B cell (primary cell): ENCODE data around the gene PMIS2. TPM values are rescaled to one million over a fixed set of nuclear protein-coding genes. Genes with fewer than 3 reads are reported as not detected.

Experiments
- ATAC-seq: fragments of 200-7000 bp; cut with Tn5 transposase; one replicate; pipeline ENCODE4 v1.10.0; 2021; ENCODE audit warnings: low read depth, mild to moderate bottlenecking, moderate number of reproducible peaks, moderate library complexity
- CTCF ChIA-PET: fragments of 350-600 bp; sonication (Branson Sonifier 250); formaldehyde crosslinking; loops from one replicate; lab custom pipeline; 2021; ENCODE audit warnings: antibody characterized with exemption, inconsistent platforms; lab: Charles Lee
- POLR2A ChIA-PET: fragments of 350-600 bp; sonication (Branson Sonifier 250); formaldehyde crosslinking; loops from one replicate; lab custom pipeline; 2021; ENCODE audit warnings: antibody characterized with exemption; lab: Charles Lee
- DNase-seq: peaks from one replicate; pipeline ENCODE4 v3.0.0; 2013
- H2AFZ ChIP-seq: 2 replicates; pipeline ENCODE4 v1.6.1; 2012; ENCODE audit warnings: mild to moderate bottlenecking, low read depth, low read length; ENCODE audit not compliant: insufficient read depth, poor library complexity, severe bottlenecking
- H3K27ac ChIP-seq, 2 donors: 1 replicate in 1 of 2; 2 replicates in 1 of 2; pipeline ENCODE4 v1.5.1; 2012 to 2013; ENCODE audit warnings: low read length in 2 of 2, mild to moderate bottlenecking in 2 of 2, moderate library complexity in 1 of 2
- H3K27me3 ChIP-seq, 4 experiments: fragments of 200-600 bp in 1 of 4; sonication (generic) in 1 of 4; replicated peaks in 1 of 4; 1 replicate in 2 of 4; 2 replicates in 2 of 4; pipeline versions ENCODE4 v1.6.1 to v1.7.0; 2013 to 2016; ENCODE audit warnings: low read length in 3 of 4, mild to moderate bottlenecking in 2 of 4, mixed read lengths in 1 of 4, moderate library complexity in 1 of 4; ENCODE audit not compliant: insufficient read depth in 4 of 4, control insufficient read depth in 3 of 4; ENCODE audit errors: control extremely low read depth in 1 of 4
- H3K36me3 ChIP-seq, 2 experiments: replicated peaks in 1 of 2; 1 replicate in 1 of 2; 2 replicates in 1 of 2; pipeline versions ENCODE4 v1.6.1 to v1.7.1; 2013; ENCODE audit warnings: low read length in 1 of 2; ENCODE audit not compliant: insufficient read depth in 2 of 2, control insufficient read depth in 1 of 2; ENCODE audit errors: control extremely low read depth in 1 of 2, extremely low read depth in 1 of 2
- H3K4me1 ChIP-seq, 2 donors: fragments of 200-600 bp in 1 of 2; sonication (generic) in 1 of 2; 1 replicate in 1 of 2; 2 replicates in 1 of 2; pipeline versions ENCODE4 v1.5.1 to v1.6.1; 2013 to 2017; ENCODE audit warnings: low read length in 2 of 2; ENCODE audit not compliant: control insufficient read depth in 2 of 2, insufficient read depth in 2 of 2
- H3K4me2 ChIP-seq: replicated peaks from 2 replicates; pipeline ENCODE3; 2012; ENCODE audit warnings: mild to moderate bottlenecking, low read depth, low read length; ENCODE audit not compliant: poor library complexity, severe bottlenecking
- H3K4me3 ChIP-seq, 5 experiments: fragments of 200-600 bp in 1 of 5; sonication (generic) in 1 of 5; 1 replicate in 3 of 5; 2 replicates in 2 of 5; pipeline versions ENCODE4 v1.5.1 to v1.7.0; 2011 to 2016; ENCODE audit warnings: low read length in 4 of 5, mild to moderate bottlenecking in 4 of 5, low read depth in 2 of 5, control low read depth in 1 of 5, moderate library complexity in 1 of 5; ENCODE audit not compliant: insufficient read depth in 1 of 5; ENCODE audit errors: control extremely low read depth in 1 of 5, extremely low read depth in 1 of 5
- H3K79me2 ChIP-seq: fragments of 200-600 bp; sonication (generic); one replicate; pipeline ENCODE4 v1.6.0; 2016; ENCODE audit warnings: low read length; ENCODE audit not compliant: control insufficient read depth, insufficient read depth
- H3K9ac ChIP-seq: fragments of 200-600 bp; sonication (generic); 2 replicates; pipeline ENCODE4 v1.6.1; 2017; ENCODE audit warnings: mild to moderate bottlenecking, low read length, moderate library complexity
- H3K9me3 ChIP-seq, 3 donors: one replicate each; pipeline versions ENCODE4 v1.6.1 to v1.7.1; 2013; ENCODE audit warnings: low read length in 2 of 3; ENCODE audit not compliant: control insufficient read depth in 2 of 3, insufficient read depth in 1 of 3; ENCODE audit errors: control extremely low read depth in 1 of 3
- H4K20me1 ChIP-seq: 2 replicates; pipeline ENCODE4 v1.6.0; 2012; ENCODE audit warnings: mild to moderate bottlenecking, low read length; ENCODE audit not compliant: insufficient read depth, control insufficient read depth, poor library complexity, severe bottlenecking
- H3K27ac Mint-ChIP-seq: one replicate; pipeline ENCODE4 v1.8.0; 2021; ENCODE audit warnings: mixed read lengths
- H3K27me3 Mint-ChIP-seq: one replicate; pipeline ENCODE4 v1.8.0; 2021; ENCODE audit warnings: mixed read lengths
- H3K4me1 Mint-ChIP-seq: one replicate; pipeline ENCODE4 v1.8.0; 2021; ENCODE audit warnings: mixed read lengths
- H3K4me3 Mint-ChIP-seq: one replicate; pipeline ENCODE4 v1.8.0; 2021; ENCODE audit warnings: mixed read lengths
- H3K9me3 Mint-ChIP-seq: one replicate; pipeline ENCODE4 v1.8.0; 2022; ENCODE audit warnings: mixed read lengths; ENCODE audit not compliant: insufficient read depth
- CTCF ChIP-seq: fragments of 200-600 bp; IDR thresholded peaks from one replicate; pipeline ENCODE4 v1.8.0; 2022; ENCODE audit warnings: antibody characterized with exemption, mild to moderate bottlenecking
- EZH2 ChIP-seq: IDR thresholded peaks from 2 replicates; pipeline ENCODE4 v1.6.1; 2012; ENCODE audit warnings: borderline replicate concordance, low read depth, mild to moderate bottlenecking, moderate library complexity, low read length; ENCODE audit not compliant: insufficient read depth, poor library complexity, severe bottlenecking
- WGBS: methylation state at CpG from one replicate; pipeline ENCODE4 v1.1.5; 2013; ENCODE audit warnings: missing lambda C conversion rate; ENCODE audit not compliant: insufficient coverage; 5-methylcytosine and 5-hydroxymethylcytosine counted together
- intact Hi-C: fragments of 100-400 bp; cut with micrococcal nuclease; formaldehyde crosslinking; loops from one replicate; pipeline ENCODE4 v1.10.0; 2022
- polyA plus RNA-seq: library from polyadenylated mRNA; depleted of rRNA; stranded (reverse); fragments of >200 nt; gene quantifications from 2 replicates; pipeline ENCODE4 v1.2.3, GENCODE V29; 2012
- total RNA-seq, 2 donors: library from RNA; stranded (reverse); fragments of 120-200 nt in 1 of 2; gene quantifications; 1 replicate in 1 of 2; 2 replicates in 1 of 2; pipeline versions ENCODE4 v1.2.3 to v1.2.4, GENCODE V29; 2013 to 2022

The PMIS2 gene
- total and polyA plus RNA-seq, 2 donors (not counting 1 experiment from before 2014, with no cell fraction given) = not detected

- ATAC-seq (peak; percentile 40), DNase-seq (no peak)
- Mint-ChIP-seq H3K4me1 (peaks cover 32% of the 10 kb centered on the region), H3K27ac (peak overlapping the region; percentile 84), H3K4me3 (peak overlapping the region; percentile 91), H3K27me3 (no peaks in the 10 kb centered on the region), H3K9me3 (no peaks in the 10 kb centered on the region)
- intact Hi-C loops = loop anchor here (1.0 to 5.0 kb wide), 6 partner anchors 66 to 171 kb away; partner anchors contain the start of genes COX6B1, HAUS5 and ZBTB32
- Histone ChIP-seq H3K4me1 (peaks cover 16 to 28% of the 10 kb centered on the region in 2 donors), H3K27ac (peak overlapping the region; percentile 52 to 92), H4K20me1 (no peaks in the 10 kb centered on the region), H2AFZ (peak overlapping the region; percentile 96), H3K4me3 (peak overlapping the region; percentile 45 to 97 (median 86)), H3K9me3 (no peaks in the 10 kb centered on the region), H3K9ac (peak overlapping the region; percentile 87), H3K27me3 (no peaks in the 10 kb centered on the region), H3K4me2 (peak overlapping the region; percentile 98), H3K36me3 (peaks cover 0 to 11% of the 10 kb centered on the region in 2 experiments), H3K79me2 (peaks cover 28% of the 10 kb centered on the region)
- TF ChIP-seq CTCF = no peak
- TF ChIP-seq EZH2 = no peak
- POLR2A ChIA-PET = no interaction called here
- CTCF ChIA-PET = no interaction called here
- WGBS = under 1% methylated on average over 26 of the region's 27 CpGs
Observed at GRCh38 chr19:35545855-35546381, 40.1 kb upstream of the PMIS2 start.

GRCh38 chr19:35546532-35546931 is 39.4 kb upstream of the PMIS2 start:
- H3K9ac ChIP-seq = peak overlapping the region; percentile 87
- ChIA-PET CTCF (interaction anchor here (1.6 kb wide), 1 partner anchor 11 kb away, joined by 4 read pairs; no protein-coding TSS in a partner anchor), POLR2A (no interaction called here)
- no peaks in the 10 kb centered on the region for H3K9me3 ChIP-seq
- 87% methylated on average over 8 of the region's 8 CpGs for WGBS
- intact Hi-C loops = loop anchor here (5.0 kb wide), 1 partner anchor 156 kb away; the partner anchor contains the start of gene ZBTB32
- H3K9me3 Mint-ChIP-seq = no peaks in the 10 kb centered on the region
- ATAC-seq (no peak), DNase-seq (no peak)
- H2AFZ ChIP-seq = no peak overlapping the region
- H3K36me3 ChIP-seq = peaks cover 0 to 11% of the 10 kb centered on the region in 2 experiments
- peak overlapping the region; percentile 91 for H3K4me3 Mint-ChIP-seq
- H3K27me3 Mint-ChIP-seq = no peaks in the 10 kb centered on the region
- H3K4me2 ChIP-seq = peak overlapping the region; percentile 98
- TF ChIP-seq EZH2 (no peak), CTCF (no peak)
- H3K4me1 Mint-ChIP-seq = peaks cover 30% of the 10 kb centered on the region
- peak overlapping the region in 3 of 5 experiments; percentile 82 to 86 (median 86) for H3K4me3 ChIP-seq
- peak overlapping the region; percentile 84 for H3K27ac Mint-ChIP-seq
- no peaks in the 10 kb centered on the region for H3K27me3 ChIP-seq
- peaks cover 28% of the 10 kb centered on the region for H3K79me2 ChIP-seq
- H3K27ac ChIP-seq = no peak overlapping the region
- H4K20me1 ChIP-seq = no peaks in the 10 kb centered on the region
- H3K4me1 ChIP-seq = peaks cover 16 to 28% of the 10 kb centered on the region in 2 donors
